AG04450 (cell line): ENCODE data around the gene ARAP2. TPM values are rescaled to one million over a fixed set of nuclear protein-coding genes. Genes with fewer than 3 reads are reported as not detected.

Source experiments
- CTCF ChIA-PET: fragments of 300-600, 350-600 bp; formaldehyde crosslinking; extraction: SDS; loops from one replicate; lab custom pipeline; 2022; ENCODE audit warnings: antibody characterized with exemption, inconsistent platforms; lab: Charles Lee
- POLR2A ChIA-PET: fragments of 350-600 bp; formaldehyde crosslinking; extraction: SDS; loops from one replicate; lab custom pipeline; 2021; ENCODE audit warnings: antibody characterized with exemption, inconsistent platforms; lab: Yijun Ruan, JAX
- DNase-seq: peaks from one replicate; pipeline ENCODE4 v3.0.0-alpha.2; 2011; ENCODE audit warnings: low read depth, low spot score
- H3K27ac ChIP-seq: one replicate; pipeline ENCODE4 v1.5.1; 2012; ENCODE audit warnings: low read depth, low read length, control low read depth
- H3K27me3 ChIP-seq: one replicate; pipeline ENCODE4 v1.6.0; 2012; ENCODE audit warnings: low read length; ENCODE audit not compliant: control insufficient read depth, insufficient read depth
- H3K4me3 ChIP-seq: 2 replicates; pipeline ENCODE4 v1.5.1; 2011; ENCODE audit warnings: mild to moderate bottlenecking, low read depth, low read length, control low read depth
- H3K9me3 ChIP-seq: 2 replicates; pipeline ENCODE4 v1.5.1; 2012; ENCODE audit warnings: low read length; ENCODE audit not compliant: control insufficient read depth, insufficient read depth
- polyA plus RNA-seq: library from polyadenylated mRNA; depleted of rRNA; stranded (reverse); fragments of >200 nt; gene quantifications from 2 replicates; pipeline ENCODE4 v1.2.3, GENCODE V29; 2011
- TF ChIP-seq, protein P1 (sequence below): IDR thresholded peaks from 2 replicates; pipeline ENCODE4 v1.5.1; 2011; ENCODE audit warnings: low read depth, low read length, control low read depth, inconsistent platforms

Gene ARAP2
- polyA plus RNA-seq, 1 experiment: 0.11 TPM

DNA sequence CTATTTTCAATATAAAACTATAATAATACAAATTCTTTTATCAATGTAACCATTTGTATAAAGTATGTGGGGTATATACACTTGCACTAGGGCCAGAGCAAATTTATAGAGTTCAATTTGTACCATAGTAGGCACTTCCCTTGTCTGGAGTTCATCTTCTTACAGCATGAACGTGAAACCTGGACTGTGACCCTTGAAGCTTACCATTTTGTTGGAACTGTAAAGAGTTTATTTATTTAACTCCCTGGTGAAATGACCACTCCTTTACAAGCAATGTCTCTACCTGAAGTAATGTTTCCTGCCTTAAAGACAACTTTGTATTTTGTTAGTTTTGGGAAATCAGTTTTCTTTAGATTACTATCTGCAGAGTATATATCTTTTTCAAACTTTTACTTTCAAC, 188.2 kb downstream of the ARAP2 start:
- CTCF ChIA-PET: no interaction called here
- no peak overlapping the region for H3K4me3 ChIP-seq
- H3K27ac ChIP-seq: no peak overlapping the region
- POLR2A ChIA-PET: no interaction called here
- no peaks in the 10 kb centered on the region for H3K27me3 ChIP-seq
- no peak for DNase-seq
- TF ChIP-seq, protein P1, sequence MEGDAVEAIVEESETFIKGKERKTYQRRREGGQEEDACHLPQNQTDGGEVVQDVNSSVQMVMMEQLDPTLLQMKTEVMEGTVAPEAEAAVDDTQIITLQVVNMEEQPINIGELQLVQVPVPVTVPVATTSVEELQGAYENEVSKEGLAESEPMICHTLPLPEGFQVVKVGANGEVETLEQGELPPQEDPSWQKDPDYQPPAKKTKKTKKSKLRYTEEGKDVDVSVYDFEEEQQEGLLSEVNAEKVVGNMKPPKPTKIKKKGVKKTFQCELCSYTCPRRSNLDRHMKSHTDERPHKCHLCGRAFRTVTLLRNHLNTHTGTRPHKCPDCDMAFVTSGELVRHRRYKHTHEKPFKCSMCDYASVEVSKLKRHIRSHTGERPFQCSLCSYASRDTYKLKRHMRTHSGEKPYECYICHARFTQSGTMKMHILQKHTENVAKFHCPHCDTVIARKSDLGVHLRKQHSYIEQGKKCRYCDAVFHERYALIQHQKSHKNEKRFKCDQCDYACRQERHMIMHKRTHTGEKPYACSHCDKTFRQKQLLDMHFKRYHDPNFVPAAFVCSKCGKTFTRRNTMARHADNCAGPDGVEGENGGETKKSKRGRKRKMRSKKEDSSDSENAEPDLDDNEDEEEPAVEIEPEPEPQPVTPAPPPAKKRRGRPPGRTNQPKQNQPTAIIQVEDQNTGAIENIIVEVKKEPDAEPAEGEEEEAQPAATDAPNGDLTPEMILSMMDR: no peak
- peaks cover 6% of the 10 kb centered on the region; the same call in 1 of the 2 replicates for H3K9me3 ChIP-seq

DNA sequence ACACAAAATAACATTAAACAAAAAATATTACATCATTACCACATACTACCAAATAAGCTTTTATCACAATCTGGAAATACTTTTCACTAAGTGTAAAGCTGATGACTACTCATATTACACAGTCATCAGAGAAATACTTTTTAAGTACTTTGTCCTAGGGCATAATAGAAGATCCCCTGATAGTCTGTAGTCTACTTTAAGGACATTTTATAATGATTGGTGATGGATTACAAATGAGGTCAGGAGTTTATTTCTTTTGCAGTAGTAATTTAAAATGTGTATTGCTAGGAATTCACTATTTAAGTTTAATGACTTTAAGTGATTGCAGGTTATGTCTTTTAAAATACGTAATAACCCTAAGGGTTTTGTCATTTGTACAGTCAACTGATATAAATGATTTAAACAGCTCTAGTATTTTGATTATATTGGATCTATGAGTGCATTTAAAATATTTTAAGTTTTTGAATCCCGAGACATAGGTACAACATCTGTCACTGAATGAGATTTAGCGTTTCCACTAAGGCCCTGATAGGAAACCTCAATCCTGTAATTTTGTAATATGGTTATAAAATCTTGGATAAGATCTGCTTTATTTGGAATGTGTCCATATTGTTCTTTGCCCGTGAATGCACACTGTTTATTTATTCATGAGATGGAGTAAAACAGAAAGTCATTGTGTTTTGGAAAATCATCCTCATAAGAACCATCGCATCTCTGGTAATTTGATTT, 189.5 kb downstream of the ARAP2 start:
- TF ChIP-seq, protein P1: no peak
- H3K27ac ChIP-seq: no peak overlapping the region
- CTCF ChIA-PET: no interaction called here
- no peak for DNase-seq
- no peaks in the 10 kb centered on the region for H3K27me3 ChIP-seq
- peaks cover 8% of the 10 kb centered on the region; the same call in 1 of the 2 replicates for H3K9me3 ChIP-seq
- POLR2A ChIA-PET: no interaction called here
- no peak overlapping the region for H3K4me3 ChIP-seq

DNA sequence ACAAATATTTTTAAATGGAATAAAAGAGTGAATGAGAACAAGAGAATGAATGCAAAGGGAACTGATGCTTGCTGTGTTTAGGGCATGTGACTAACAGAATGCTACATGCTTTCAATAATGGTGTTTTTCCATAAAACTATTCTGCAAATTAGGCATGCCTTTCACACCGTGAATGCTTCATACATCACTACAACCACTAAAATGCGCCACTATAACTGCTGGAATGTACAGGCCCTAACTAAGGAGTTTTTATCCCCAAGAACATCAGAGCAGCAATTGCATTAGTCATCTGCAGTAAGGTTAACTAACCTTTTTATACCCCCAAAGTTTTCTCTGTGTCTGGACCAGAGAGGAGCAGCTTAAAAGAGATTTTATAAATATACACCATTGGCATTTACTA, 190.4 kb downstream of the ARAP2 start:
- H3K4me3 ChIP-seq: no peak overlapping the region
- no peak overlapping the region for H3K27ac ChIP-seq
- peaks cover 8% of the 10 kb centered on the region; the same call in 1 of the 2 replicates for H3K9me3 ChIP-seq
- H3K27me3 ChIP-seq: no peaks in the 10 kb centered on the region
- no peak for DNase-seq
- POLR2A ChIA-PET: no interaction called here
- TF ChIP-seq, protein P1: no peak
- CTCF ChIA-PET: no interaction called here

DNA sequence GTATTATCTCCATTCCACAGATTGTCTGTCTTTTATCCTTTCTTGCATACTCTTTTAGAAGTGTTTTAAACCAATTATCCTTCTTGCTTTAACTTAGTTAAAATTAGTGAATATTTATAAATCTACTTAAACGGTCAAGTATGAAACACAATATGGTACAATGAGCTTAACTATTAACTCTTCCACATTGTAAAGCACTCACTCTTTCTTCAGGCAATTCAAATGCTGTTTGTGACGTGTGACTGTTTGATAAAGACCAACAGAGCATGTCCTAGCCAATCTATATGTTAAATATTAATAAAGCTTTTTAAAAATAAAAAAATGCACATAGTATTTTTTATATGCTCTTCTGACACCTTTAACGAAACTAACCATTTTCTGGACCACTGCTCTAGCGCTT, 192.7 kb downstream of the ARAP2 start:
- TF ChIP-seq, protein P1: no peak
- Histone ChIP-seq H3K27me3 (no peaks in the 10 kb centered on the region), H3K9me3 (peaks cover 8% of the 10 kb centered on the region; the same call in 1 of the 2 replicates), H3K4me3 (no peak overlapping the region), H3K27ac (no peak overlapping the region)
- CTCF ChIA-PET: no interaction called here
- DNase-seq: no peak
- POLR2A ChIA-PET: no interaction called here

DNA sequence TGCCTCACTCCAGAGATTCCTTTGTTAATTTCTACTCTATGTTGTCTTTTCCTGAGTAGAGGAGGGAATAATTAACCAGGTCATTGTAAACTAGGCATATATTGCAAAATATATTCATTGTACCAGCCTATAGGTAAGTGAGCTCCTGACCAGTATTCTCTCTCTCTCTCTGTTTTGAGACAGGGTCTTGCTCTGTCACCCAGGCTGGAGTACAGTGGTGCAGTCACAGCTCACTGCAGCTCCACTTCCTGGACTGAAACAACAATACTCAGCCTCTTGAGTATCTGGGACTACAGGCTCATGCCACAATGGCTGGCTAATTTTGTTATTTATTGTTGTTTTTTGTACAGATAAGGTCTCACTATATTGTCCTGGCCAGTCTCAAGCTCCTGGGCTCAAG, 198.3 kb downstream of the ARAP2 start:
- no peak for DNase-seq
- Histone ChIP-seq H3K27ac (no peak overlapping the region), H3K4me3 (no peak overlapping the region), H3K9me3 (peaks cover 3% of the 10 kb centered on the region), H3K27me3 (no peaks in the 10 kb centered on the region)
- TF ChIP-seq, protein P1: no peak
- ChIA-PET CTCF (no interaction called here), POLR2A (no interaction called here)
